Mesendoderm (in vitro differentiated cells): ENCODE measurements around the gene FBXL17.
A peak's percentile ranks its signal among the peaks of the same experiment; 100 is the strongest.

Experiments
- DNase-seq: peaks from one replicate; pipeline ENCODE4 v3.0.0; 2013
- H2AK5ac ChIP-seq: 2 replicates; pipeline ENCODE4 v1.6.1; 2013; ENCODE audit warnings: low read length, inconsistent platforms
- H2BK120ac ChIP-seq: 2 replicates; pipeline ENCODE4 v1.6.1; 2013; ENCODE audit warnings: low read depth, mild to moderate bottlenecking, low read length, moderate library complexity, mixed read lengths
- H2BK15ac ChIP-seq: replicated peaks from 2 replicates; pipeline ENCODE4 v1.6.1; 2013; ENCODE audit warnings: low read depth, mild to moderate bottlenecking, moderate library complexity
- H2BK5ac ChIP-seq: 2 replicates; pipeline ENCODE4 v1.6.1; 2013; ENCODE audit warnings: low read length, inconsistent platforms
- H3K18ac ChIP-seq: 2 replicates; pipeline ENCODE4 v1.6.1; 2013; ENCODE audit warnings: mild to moderate bottlenecking, low read length, mixed read lengths
- H3K23ac ChIP-seq: one replicate; pipeline ENCODE4 v1.6.1; 2013; ENCODE audit warnings: low read length
- H3K27ac ChIP-seq: 2 replicates; pipeline ENCODE4 v1.5.1; 2013; ENCODE audit warnings: low read depth, mild to moderate bottlenecking, inconsistent platforms, low read length, moderate library complexity
- H3K27me3 ChIP-seq: 2 replicates; pipeline ENCODE4 v1.6.1; 2013; ENCODE audit warnings: low read length, control low read depth, mild to moderate bottlenecking, inconsistent platforms; ENCODE audit not compliant: insufficient read depth, poor library complexity
- H3K36me3 ChIP-seq: 2 replicates; pipeline ENCODE4 v1.6.1; 2013; ENCODE audit warnings: low read length, inconsistent platforms; ENCODE audit not compliant: control insufficient read depth, insufficient read depth
- H3K4ac ChIP-seq: one replicate; pipeline ENCODE4 v1.6.1; 2013; ENCODE audit warnings: low read depth, mild to moderate bottlenecking, low read length, moderate library complexity
- H3K4me1 ChIP-seq: 2 replicates; pipeline ENCODE4 v1.6.1; 2013; ENCODE audit warnings: low read depth, low read length, inconsistent platforms; ENCODE audit not compliant: control insufficient read depth
- H3K4me2 ChIP-seq: 2 replicates; pipeline ENCODE4 v1.6.1; 2013; ENCODE audit warnings: low read length
- H3K4me3 ChIP-seq: 2 replicates; pipeline ENCODE4 v1.5.1; 2013; ENCODE audit warnings: mild to moderate bottlenecking, low read length
- H3K56ac ChIP-seq: one replicate; pipeline ENCODE4 v1.6.1; 2013; ENCODE audit warnings: low read length
- H3K79me1 ChIP-seq: 2 replicates; pipeline ENCODE4 v1.6.1; 2013; ENCODE audit warnings: low read length, inconsistent platforms
- H3K79me2 ChIP-seq: 2 replicates; pipeline ENCODE4 v1.6.1; 2013; ENCODE audit warnings: mild to moderate bottlenecking, low read length; ENCODE audit not compliant: control insufficient read depth, insufficient read depth
- H3K9ac ChIP-seq: 2 replicates; pipeline ENCODE4 v1.6.1; 2013; ENCODE audit warnings: low read length, inconsistent platforms
- H4K5ac ChIP-seq: one replicate; pipeline ENCODE4 v1.6.1; 2013; ENCODE audit warnings: low read length
- H4K8ac ChIP-seq: one replicate; pipeline ENCODE4 v1.6.1; 2013; ENCODE audit warnings: low read depth, mild to moderate bottlenecking, control low read depth, low read length, moderate library complexity
- WGBS: extraction: QIAGEN DNeasy Blood & Tissue Kit; methylation state at CpG from one replicate; pipeline ENCODE4 v1.1.7; 2013; ENCODE audit warnings: low lambda C conversion rate, missing lambda C conversion rate; ENCODE audit not compliant: insufficient coverage; ENCODE audit errors: extremely low coverage; 5-methylcytosine and 5-hydroxymethylcytosine counted together

Gene FBXL17

DNA sequence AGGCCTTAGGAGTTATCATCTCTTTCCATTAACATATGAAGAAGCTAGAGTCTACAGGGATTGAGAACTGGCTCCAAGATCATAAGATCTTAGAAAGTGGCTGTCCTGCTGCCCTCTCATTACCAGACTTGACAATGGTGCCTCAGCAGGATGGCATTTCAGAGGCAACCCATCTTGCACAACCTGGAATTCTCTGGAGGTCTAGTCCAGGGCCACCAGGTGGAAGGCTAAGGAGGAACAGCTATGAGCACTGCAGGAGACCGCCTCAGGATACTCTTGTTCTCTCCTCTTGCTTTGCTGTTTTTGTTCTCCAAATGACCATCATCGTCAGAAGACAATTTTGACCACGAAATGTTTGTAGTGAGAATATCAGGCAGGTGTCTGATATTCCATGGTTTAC is 322.6 kb downstream of the FBXL17 start:
- Histone ChIP-seq H3K4me1 (no peaks in the 10 kb centered on the region), H3K56ac (no peak overlapping the region), H3K79me1 (no peaks in the 10 kb centered on the region), H2BK120ac (no peak overlapping the region), H2AK5ac (no peak overlapping the region), H3K27me3 (no peaks in the 10 kb centered on the region), H3K36me3 (no peaks in the 10 kb centered on the region), H3K18ac (no peak overlapping the region), H2BK5ac (no peak overlapping the region), H3K9ac (no peak overlapping the region), H2BK15ac (no peak overlapping the region), H4K5ac (no peak overlapping the region), H3K27ac (no peak overlapping the region), H3K4me2 (no peak overlapping the region), H3K79me2 (no peaks in the 10 kb centered on the region), H3K4ac (no peak overlapping the region), H3K23ac (no peak overlapping the region), H3K4me3 (no peak overlapping the region), H4K8ac (no peak overlapping the region)
- peak; percentile 63 for DNase-seq
- WGBS, result no CpG with 5 or more reads among the region's 3 CpGs

DNA sequence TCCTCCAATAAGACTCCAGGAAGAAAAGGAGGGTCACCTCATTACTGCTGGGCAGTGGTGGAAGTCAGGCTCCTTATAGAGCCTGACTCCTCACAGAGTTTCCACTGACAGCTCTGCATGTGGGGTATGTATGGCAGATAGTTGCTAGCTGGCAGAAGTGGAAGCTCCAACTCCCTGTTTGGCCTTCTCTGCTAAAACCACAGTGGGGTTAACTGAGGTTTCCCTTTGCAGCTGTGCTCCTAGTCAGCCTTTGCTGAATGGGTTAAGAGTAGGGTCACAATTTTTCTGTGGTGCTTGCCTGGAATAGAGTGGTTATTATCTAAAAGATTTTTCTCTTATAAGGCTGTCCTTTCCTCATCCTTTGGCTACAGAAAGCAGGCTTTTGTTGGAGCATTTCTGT is 327.5 kb downstream of the FBXL17 start:
- H3K18ac ChIP-seq, result no peak overlapping the region
- H3K4ac ChIP-seq, result no peak overlapping the region
- no peaks in the 10 kb centered on the region for H3K4me1 ChIP-seq
- H3K23ac ChIP-seq, result no peak overlapping the region
- H2BK15ac ChIP-seq, result no peak overlapping the region
- H3K79me1 ChIP-seq, result no peaks in the 10 kb centered on the region
- no peak for DNase-seq
- no peak overlapping the region for H4K8ac ChIP-seq
- H3K27me3 ChIP-seq, result no peaks in the 10 kb centered on the region
- H4K5ac ChIP-seq, result no peak overlapping the region
- no peak overlapping the region for H3K4me3 ChIP-seq
- H3K36me3 ChIP-seq, result no peaks in the 10 kb centered on the region
- H2BK120ac ChIP-seq, result no peak overlapping the region
- no peak overlapping the region for H3K56ac ChIP-seq
- no peak overlapping the region for H2BK5ac ChIP-seq
- no peak overlapping the region for H3K4me2 ChIP-seq
- no peak overlapping the region for H2AK5ac ChIP-seq
- H3K27ac ChIP-seq, result no peak overlapping the region
- no peak overlapping the region for H3K9ac ChIP-seq
- H3K79me2 ChIP-seq, result no peaks in the 10 kb centered on the region

DNA sequence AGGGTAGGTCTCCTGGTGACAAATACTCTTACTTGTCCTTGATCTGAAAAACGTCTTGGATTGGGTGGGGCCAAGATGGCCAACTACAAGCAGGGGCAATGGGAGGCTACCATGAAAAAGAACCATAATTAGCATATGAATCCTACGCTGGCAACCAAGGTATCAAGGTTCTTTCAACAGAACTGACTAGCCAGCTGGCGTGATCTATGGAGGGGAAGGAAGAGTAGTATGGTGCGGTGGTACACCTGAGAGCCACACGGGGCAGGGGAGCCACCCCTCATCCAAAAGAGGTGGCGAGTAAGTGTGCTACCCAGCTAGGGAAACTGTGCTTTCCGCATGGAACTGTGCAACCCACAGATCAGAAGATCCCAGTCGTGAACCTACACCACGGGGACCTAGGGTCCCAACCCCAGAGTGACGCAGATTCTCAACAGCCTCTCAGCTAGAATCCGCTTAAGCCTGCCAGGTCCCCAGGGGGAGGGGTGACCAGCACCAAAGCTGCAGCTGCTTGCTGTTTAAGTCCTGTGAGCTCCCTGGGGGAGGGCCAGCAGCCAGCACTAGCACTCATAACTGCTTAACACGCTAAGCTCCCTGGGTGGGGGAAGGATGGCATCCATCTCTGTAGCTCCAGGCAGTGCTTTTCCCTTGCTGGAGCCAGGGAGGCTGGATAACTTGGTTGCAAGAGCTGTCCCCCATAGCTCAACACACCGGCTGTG is 334.8 kb downstream of the FBXL17 start:
- no peak overlapping the region for H2BK120ac ChIP-seq
- H3K79me2 ChIP-seq, result no peaks in the 10 kb centered on the region
- H3K4me3 ChIP-seq, result no peak overlapping the region
- WGBS, result no CpG with 5 or more reads among the region's 13 CpGs
- no peak overlapping the region for H4K5ac ChIP-seq
- no peak overlapping the region for H2AK5ac ChIP-seq
- no peak overlapping the region for H3K18ac ChIP-seq
- no peak overlapping the region for H3K56ac ChIP-seq
- no peak overlapping the region for H3K27ac ChIP-seq
- DNase-seq, result no peak
- no peak overlapping the region for H3K9ac ChIP-seq
- no peak overlapping the region for H3K4me2 ChIP-seq
- H3K79me1 ChIP-seq, result no peaks in the 10 kb centered on the region
- H2BK15ac ChIP-seq, result no peak overlapping the region
- H3K4ac ChIP-seq, result no peak overlapping the region
- no peaks in the 10 kb centered on the region for H3K4me1 ChIP-seq
- H3K23ac ChIP-seq, result no peak overlapping the region
- no peaks in the 10 kb centered on the region for H3K36me3 ChIP-seq
- no peaks in the 10 kb centered on the region for H3K27me3 ChIP-seq
- no peak overlapping the region for H2BK5ac ChIP-seq
- no peak overlapping the region for H4K8ac ChIP-seq

DNA sequence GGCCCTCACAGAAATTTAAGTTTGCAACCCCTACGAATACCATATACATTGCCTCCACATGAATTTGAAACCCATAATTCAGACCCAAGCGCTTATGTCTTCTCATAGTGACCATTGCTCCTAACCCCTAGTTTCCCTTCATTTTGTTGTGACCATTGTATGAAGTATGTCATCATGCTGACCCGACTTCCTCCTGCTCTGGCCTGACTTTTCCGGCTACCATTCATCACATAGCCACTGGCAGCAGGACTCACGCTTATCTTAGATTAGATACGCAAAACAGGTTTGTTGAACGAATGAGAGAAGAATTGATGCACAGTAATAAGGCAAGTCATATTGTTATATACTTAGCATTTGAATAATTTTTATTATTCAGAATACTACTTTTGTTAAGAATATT is 345.4 kb downstream of the FBXL17 start:
- WGBS, result no CpG with 5 or more reads among the region's 7 CpGs
- Histone ChIP-seq H3K4me3 (no peak overlapping the region), H2BK5ac (no peak overlapping the region), H3K27ac (no peak overlapping the region), H2AK5ac (no peak overlapping the region), H2BK15ac (no peak overlapping the region), H3K79me2 (no peaks in the 10 kb centered on the region), H3K18ac (no peak overlapping the region), H3K4ac (no peak overlapping the region), H3K79me1 (no peaks in the 10 kb centered on the region), H3K9ac (no peak overlapping the region), H3K4me1 (no peaks in the 10 kb centered on the region), H4K5ac (no peak overlapping the region), H3K4me2 (no peak overlapping the region), H2BK120ac (no peak overlapping the region), H4K8ac (no peak overlapping the region), H3K36me3 (no peaks in the 10 kb centered on the region), H3K56ac (no peak overlapping the region), H3K23ac (no peak overlapping the region), H3K27me3 (no peaks in the 10 kb centered on the region)
- peak; percentile 19 for DNase-seq

DNA sequence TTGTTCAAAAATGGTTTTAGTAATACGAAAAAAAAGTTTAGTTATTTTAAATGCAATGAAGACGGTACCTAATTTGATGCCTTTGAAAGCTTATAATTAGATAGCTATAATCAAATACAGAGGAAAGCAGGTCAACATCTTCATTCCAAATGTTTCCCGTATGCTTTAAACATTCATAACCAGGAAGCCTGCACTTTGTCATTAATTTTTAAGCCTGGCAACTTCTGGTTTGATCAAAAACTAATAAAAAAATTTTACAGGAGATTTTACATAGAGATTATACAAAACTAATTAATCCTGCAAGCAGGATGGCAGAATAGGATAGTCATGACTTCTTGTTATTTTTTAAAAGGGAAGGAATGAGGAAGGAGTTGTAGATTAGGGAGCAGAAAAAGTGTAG is 353.0 kb downstream of the FBXL17 start:
- no peaks in the 10 kb centered on the region for H3K27me3 ChIP-seq
- no peak overlapping the region for H3K56ac ChIP-seq
- H2BK5ac ChIP-seq, result no peak overlapping the region
- no peaks in the 10 kb centered on the region for H3K36me3 ChIP-seq
- no peak overlapping the region for H3K18ac ChIP-seq
- no peak overlapping the region for H3K9ac ChIP-seq
- no peak overlapping the region for H3K23ac ChIP-seq
- no peaks in the 10 kb centered on the region for H3K79me1 ChIP-seq
- H3K4me3 ChIP-seq, result no peak overlapping the region
- H4K5ac ChIP-seq, result no peak overlapping the region
- 100% methylated on average over 2 of the region's 3 CpGs for WGBS
- no peak overlapping the region for H4K8ac ChIP-seq
- H3K4me1 ChIP-seq, result no peaks in the 10 kb centered on the region
- no peak overlapping the region for H2BK120ac ChIP-seq
- H3K4me2 ChIP-seq, result no peak overlapping the region
- no peak overlapping the region for H2BK15ac ChIP-seq
- H3K4ac ChIP-seq, result no peak overlapping the region
- DNase-seq, result no peak
- H3K27ac ChIP-seq, result no peak overlapping the region
- H3K79me2 ChIP-seq, result no peaks in the 10 kb centered on the region
- no peak overlapping the region for H2AK5ac ChIP-seq

- Histone ChIP-seq H3K79me2 (no peaks in the 10 kb centered on the region), H3K4me3 (no peak overlapping the region), H2AK5ac (no peak overlapping the region), H3K4me2 (no peak overlapping the region), H3K27ac (no peak overlapping the region), H4K8ac (no peak overlapping the region), H2BK120ac (no peak overlapping the region), H3K4ac (no peak overlapping the region), H3K79me1 (no peaks in the 10 kb centered on the region), H3K56ac (no peak overlapping the region), H3K23ac (no peak overlapping the region), H3K4me1 (no peaks in the 10 kb centered on the region), H2BK15ac (no peak overlapping the region), H3K9ac (no peak overlapping the region), H2BK5ac (no peak overlapping the region), H4K5ac (no peak overlapping the region), H3K27me3 (no peaks in the 10 kb centered on the region), H3K36me3 (no peaks in the 10 kb centered on the region), H3K18ac (no peak overlapping the region)
- peak; percentile 29 for DNase-seq
These were observed 353.5 kb downstream of the FBXL17 start for GRCh38 chr5:108028412-108028811.
